ENCODE measurements around the gene PAGR1. TPM values are rescaled to one million over a fixed set of nuclear protein-coding genes. Genes with fewer than 3 reads are reported as not detected.

Gene PAGR1
- total and polyA plus RNA-seq, 9 of the 15 experiments (the other 6 are each of a cell fraction or from before 2014, with no cell fraction given), result 1.4 to 58.2 (median 16.8) TPM

DNA sequence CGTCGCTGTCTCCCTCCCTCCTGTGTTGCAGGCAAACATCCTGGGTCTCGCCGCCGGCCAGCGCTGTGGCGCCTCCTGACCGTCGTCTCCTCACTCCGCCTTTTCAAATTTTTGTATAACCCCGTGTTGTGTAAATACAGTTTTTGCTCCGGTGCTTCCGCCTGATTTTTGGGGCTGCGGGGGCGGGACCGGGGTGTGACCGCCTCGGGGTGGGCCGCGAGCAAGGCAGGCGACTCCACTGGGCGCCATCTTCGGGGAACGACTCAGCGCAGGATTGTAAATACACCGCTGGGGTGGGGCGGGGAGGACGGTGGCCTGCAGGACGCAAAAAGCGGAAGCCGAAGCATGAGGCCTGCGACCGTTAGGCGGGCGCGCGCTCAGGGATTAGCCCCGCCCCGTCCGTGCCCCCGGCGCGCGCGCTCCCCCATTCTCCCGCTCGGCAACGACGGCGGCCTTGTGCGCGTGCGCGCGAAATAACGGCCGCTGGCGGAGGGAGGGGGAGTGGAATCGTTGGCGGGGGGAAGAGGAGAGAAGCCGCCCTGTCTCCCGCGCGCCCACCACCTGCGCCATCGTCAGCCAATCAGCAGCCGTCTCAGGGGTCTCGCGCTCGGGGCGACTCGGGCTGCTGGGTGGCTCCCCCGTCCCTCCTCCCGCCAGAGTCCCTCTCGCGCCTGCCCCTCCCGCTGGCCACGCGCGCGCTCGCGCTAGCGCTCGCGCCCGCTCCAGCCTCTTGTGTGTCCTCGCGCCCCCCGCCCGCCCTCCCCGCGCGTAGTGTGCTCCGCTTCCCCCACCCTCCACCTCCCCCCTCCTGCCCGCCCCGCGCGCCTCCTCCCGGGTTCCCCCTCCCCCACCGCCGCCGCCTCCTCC is 10.5 kb upstream of the PAGR1 start (continued):
- peak; percentile 96 for TF ChIP-seq MGA (IDR thresholded peaks at IDR 0.05)
- peak; percentile 41; the same call in 1 of the 2 replicates for TF ChIP-seq ZSCAN32 (CRISPR knock-in tag; IDR thresholded peaks at IDR 0.05)
- TF ChIP-seq ZNF184 (CRISPR knock-in tag; IDR thresholded peaks at IDR 0.05), result no peak
- TF ChIP-seq UBTF (IDR thresholded peaks at IDR 0.05; ENCODE audit: borderline replicate concordance in 1 of 2, low read depth in 2 of 2, low read length in 2 of 2), result 0 out of 4 replicates have a peak, but pooled peaks of 1 of the 2 experiments have one; percentile 44
- TF ChIP-seq ETV1 (tag; conservative IDR thresholded peaks at IDR 0.05; ENCODE audit: low read depth), result peak; percentile 13; the same call in 1 of the 2 replicates
- TF ChIP-seq TARDBP (IDR thresholded peaks at IDR 0.05), result peak; percentile 30; the same call in 1 of the 2 replicates
- TF ChIP-seq ZNF778 (CRISPR knock-in tag; IDR thresholded peaks at IDR 0.05), result no peak
- no peak for TF ChIP-seq MAFF (IDR thresholded peaks at IDR 0.05; ENCODE audit: low read length)
- peak; percentile 97 for TF ChIP-seq E2F3 (CRISPR knock-in tag; IDR thresholded peaks at IDR 0.05)
- TF ChIP-seq ZBTB7A (IDR thresholded peaks at IDR 0.05; ENCODE audit: borderline replicate concordance, control insufficient read depth, low read depth, low read length), result peak; percentile 78
- peak; percentile 66 to 68; a peak in 3 of 4 replicates for TF ChIP-seq FOXA3 (CRISPR knock-in tag; conservative IDR thresholded peaks at IDR 0.05 in 1 of 2, IDR thresholded peaks at IDR 0.05 in 1 of 2)
- TF ChIP-seq ARNT (IDR thresholded peaks at IDR 0.05), result 0 out of 4 replicates have a peak, but pooled peaks of 1 of the 2 experiments have one; percentile 45

Data from K562 (cell line).